Measurements from ENCODE around the gene C9. TPM values are rescaled to one million over a fixed set of nuclear protein-coding genes. Genes with fewer than 3 reads are reported as not detected.

C9 gene
- total RNA-seq, 1 donor from 2014 or later, result not detected

DNA sequence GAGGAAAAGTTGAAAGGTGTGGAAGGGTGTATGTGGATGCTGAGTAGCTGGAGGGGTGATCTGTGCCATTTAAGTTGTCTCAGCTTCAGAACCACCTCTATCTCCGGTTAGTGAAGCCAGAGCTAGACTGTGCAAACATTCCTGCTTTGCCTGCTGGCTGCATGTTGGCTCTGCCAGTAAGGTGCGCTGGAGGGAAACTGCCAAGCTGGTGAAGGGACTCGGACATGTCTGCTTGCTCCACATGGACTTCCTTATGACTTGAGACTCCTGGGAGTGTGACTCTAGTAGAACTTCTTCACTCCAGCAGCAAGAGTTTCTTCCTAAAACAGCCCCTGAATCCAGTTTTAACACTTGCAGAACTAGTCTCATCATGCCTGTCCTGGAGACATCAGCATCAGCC lies 32.5 kb upstream of the C9 start:
- H3K4me1 Mint-ChIP-seq, result peaks cover 16% of the 10 kb centered on the region
- H3K36me3 Mint-ChIP-seq (ENCODE audit: low read depth), result no peaks in the 10 kb centered on the region
- TF ChIP-seq, protein P1, sequence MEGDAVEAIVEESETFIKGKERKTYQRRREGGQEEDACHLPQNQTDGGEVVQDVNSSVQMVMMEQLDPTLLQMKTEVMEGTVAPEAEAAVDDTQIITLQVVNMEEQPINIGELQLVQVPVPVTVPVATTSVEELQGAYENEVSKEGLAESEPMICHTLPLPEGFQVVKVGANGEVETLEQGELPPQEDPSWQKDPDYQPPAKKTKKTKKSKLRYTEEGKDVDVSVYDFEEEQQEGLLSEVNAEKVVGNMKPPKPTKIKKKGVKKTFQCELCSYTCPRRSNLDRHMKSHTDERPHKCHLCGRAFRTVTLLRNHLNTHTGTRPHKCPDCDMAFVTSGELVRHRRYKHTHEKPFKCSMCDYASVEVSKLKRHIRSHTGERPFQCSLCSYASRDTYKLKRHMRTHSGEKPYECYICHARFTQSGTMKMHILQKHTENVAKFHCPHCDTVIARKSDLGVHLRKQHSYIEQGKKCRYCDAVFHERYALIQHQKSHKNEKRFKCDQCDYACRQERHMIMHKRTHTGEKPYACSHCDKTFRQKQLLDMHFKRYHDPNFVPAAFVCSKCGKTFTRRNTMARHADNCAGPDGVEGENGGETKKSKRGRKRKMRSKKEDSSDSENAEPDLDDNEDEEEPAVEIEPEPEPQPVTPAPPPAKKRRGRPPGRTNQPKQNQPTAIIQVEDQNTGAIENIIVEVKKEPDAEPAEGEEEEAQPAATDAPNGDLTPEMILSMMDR (conservative IDR thresholded peaks at IDR 0.05), result no peak
- no peak overlapping the region for H3K27ac Mint-ChIP-seq (ENCODE audit: unreplicated experiment)
- no peak overlapping the region for H3K4me3 Mint-ChIP-seq
- no peaks in the 10 kb centered on the region for H3K9me3 Mint-ChIP-seq
- no peaks in the 10 kb centered on the region for H3K27me3 Mint-ChIP-seq (ENCODE audit: low read depth)
- no peak for DNase-seq (ENCODE audit: low read depth, low spot score)

DNA sequence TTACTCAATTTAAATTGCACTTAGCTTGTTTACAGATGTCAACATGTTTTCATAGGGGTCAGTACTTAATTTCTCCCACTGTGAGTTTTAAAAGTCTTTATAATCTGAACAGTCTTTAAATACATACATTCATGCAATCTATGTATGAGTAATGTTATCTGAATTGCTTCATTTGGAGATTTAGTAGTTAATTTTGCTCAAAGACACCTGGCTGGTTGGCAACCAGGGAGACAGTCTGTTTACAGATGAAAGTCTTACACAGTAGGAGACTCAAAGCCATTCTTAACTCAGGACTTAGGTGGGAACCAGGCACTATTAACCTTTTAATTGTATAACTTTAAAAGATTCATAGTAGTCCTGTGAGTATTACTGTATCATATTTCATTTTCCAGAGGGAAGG lies 31.2 kb upstream of the C9 start:
- H3K27me3 Mint-ChIP-seq (ENCODE audit: low read depth), result no peaks in the 10 kb centered on the region
- peaks cover 9% of the 10 kb centered on the region for H3K4me1 Mint-ChIP-seq
- no peak for DNase-seq (ENCODE audit: low read depth, low spot score)
- H3K36me3 Mint-ChIP-seq (ENCODE audit: low read depth), result no peaks in the 10 kb centered on the region
- TF ChIP-seq, protein P1 (conservative IDR thresholded peaks at IDR 0.05), result no peak
- H3K4me3 Mint-ChIP-seq, result no peak overlapping the region
- H3K27ac Mint-ChIP-seq (ENCODE audit: unreplicated experiment), result no peak overlapping the region
- no peaks in the 10 kb centered on the region for H3K9me3 Mint-ChIP-seq

DNA sequence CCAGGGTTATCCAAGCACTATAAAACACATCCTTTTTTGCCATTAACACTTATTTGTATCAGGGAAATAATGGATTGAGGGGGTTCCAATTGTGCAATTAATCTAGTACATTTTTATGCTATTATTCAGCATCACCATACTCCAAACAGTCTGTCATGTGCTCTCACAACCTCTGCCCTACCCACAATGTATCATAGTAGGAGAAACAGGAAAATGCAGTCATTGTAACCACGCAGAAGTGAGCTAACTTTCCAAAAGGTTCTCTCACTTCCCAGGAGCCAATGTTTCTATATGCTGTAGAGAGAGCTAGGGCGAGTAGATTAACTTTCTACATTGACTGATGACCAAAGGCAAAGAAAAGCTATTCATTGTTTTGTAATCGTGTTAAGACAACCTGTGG lies 30.7 kb upstream of the C9 start:
- Mint-ChIP-seq H3K9me3 (no peaks in the 10 kb centered on the region), H3K36me3 (ENCODE audit: low read depth) (no peaks in the 10 kb centered on the region), H3K27me3 (ENCODE audit: low read depth) (no peaks in the 10 kb centered on the region), H3K4me1 (peaks cover 6% of the 10 kb centered on the region), H3K27ac (ENCODE audit: unreplicated experiment) (no peak overlapping the region), H3K4me3 (no peak overlapping the region)
- DNase-seq (ENCODE audit: low read depth, low spot score), result no peak
- TF ChIP-seq, protein P1 (conservative IDR thresholded peaks at IDR 0.05), result no peak

DNA sequence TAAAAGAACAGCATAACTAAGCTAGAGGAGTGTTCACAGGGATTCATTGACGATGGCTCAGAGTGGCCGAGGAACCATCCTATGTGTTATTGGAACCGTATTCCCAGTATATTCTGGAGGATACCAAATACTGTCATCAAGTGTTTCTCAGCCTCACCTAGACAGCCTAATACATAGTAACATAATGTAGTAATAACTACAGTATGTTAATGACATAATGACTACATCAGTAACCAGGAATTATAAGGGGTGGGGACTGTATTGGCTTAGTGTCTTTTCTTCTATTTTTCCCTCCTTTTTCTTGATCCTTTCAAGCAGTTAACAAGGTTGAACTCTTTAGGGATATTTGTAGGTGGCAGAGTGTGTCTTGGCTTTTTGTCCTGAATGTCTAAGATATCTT lies 26.6 kb upstream of the C9 start:
- Mint-ChIP-seq H3K36me3 (ENCODE audit: low read depth) (no peaks in the 10 kb centered on the region), H3K27ac (ENCODE audit: unreplicated experiment) (no peak overlapping the region), H3K4me3 (no peak overlapping the region), H3K9me3 (no peaks in the 10 kb centered on the region), H3K4me1 (peaks cover 6% of the 10 kb centered on the region), H3K27me3 (ENCODE audit: low read depth) (no peaks in the 10 kb centered on the region)
- TF ChIP-seq, protein P1 (conservative IDR thresholded peaks at IDR 0.05), result no peak
- no peak for DNase-seq (ENCODE audit: low read depth, low spot score)

DNA sequence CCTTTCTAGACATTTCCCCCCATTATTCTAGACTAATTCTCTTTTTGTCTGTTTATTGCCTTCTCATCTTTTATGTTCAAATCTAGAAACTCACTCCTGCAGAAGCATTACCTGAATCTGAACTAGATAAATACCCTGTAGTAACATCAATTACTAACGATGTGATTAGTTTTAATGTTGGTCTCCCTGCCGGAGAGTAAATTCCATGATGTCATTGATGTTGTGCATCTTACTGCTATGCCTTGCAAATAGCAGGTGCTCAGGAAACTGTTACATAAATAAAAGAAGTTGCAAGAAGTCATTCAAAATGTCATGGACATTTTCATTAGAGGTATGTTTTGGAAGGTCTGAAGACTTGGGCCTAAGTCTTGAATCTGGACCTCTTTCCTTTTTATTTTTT lies 23.0 kb upstream of the C9 start:
- Mint-ChIP-seq H3K27me3 (ENCODE audit: low read depth) (no peaks in the 10 kb centered on the region), H3K27ac (ENCODE audit: unreplicated experiment) (no peak overlapping the region), H3K36me3 (ENCODE audit: low read depth) (no peaks in the 10 kb centered on the region), H3K9me3 (no peaks in the 10 kb centered on the region), H3K4me1 (no peaks in the 10 kb centered on the region), H3K4me3 (no peak overlapping the region)
- TF ChIP-seq, protein P1 (conservative IDR thresholded peaks at IDR 0.05), result no peak
- no peak for DNase-seq (ENCODE audit: low read depth, low spot score)

DNA sequence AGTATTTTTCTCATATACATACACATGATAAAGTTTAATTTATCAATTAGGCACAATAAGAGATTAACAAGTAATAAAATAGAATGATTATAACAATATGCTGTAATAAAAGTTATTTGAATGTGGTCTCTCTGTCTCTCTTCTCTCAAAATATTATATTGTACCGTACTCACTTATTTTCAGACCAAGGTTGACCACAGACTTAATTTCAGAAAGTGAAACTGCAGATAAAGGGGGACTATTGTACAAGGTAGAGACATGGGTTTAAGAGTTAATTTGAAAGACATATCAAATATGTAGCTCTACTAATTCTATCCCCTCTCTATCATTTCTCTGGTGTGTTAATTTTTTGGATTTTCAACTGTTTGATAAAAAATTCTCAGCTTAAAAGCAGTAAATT lies 20.0 kb upstream of the C9 start:
- H3K4me1 Mint-ChIP-seq, result no peaks in the 10 kb centered on the region
- TF ChIP-seq, protein P1 (conservative IDR thresholded peaks at IDR 0.05), result no peak
- no peaks in the 10 kb centered on the region for H3K27me3 Mint-ChIP-seq (ENCODE audit: low read depth)
- no peak for DNase-seq (ENCODE audit: low read depth, low spot score)
- no peak overlapping the region for H3K27ac Mint-ChIP-seq (ENCODE audit: unreplicated experiment)
- no peaks in the 10 kb centered on the region for H3K9me3 Mint-ChIP-seq
- H3K36me3 Mint-ChIP-seq (ENCODE audit: low read depth), result peaks cover 3% of the 10 kb centered on the region
- H3K4me3 Mint-ChIP-seq, result no peak overlapping the region

Measured in neural crest cell (in vitro differentiated cells).